GM12878 (cell line): ENCODE results near the gene RPL22L1. TPM values are rescaled to one million over a fixed set of nuclear protein-coding genes. Genes with fewer than 3 reads are reported as not detected.

Source experiments
- ATAC-seq: fragments of 200-7000 bp; cut with Tn5 transposase; 3 replicates; pipeline ENCODE4 v1.9.1; 2020; ENCODE audit warnings: mild to moderate bottlenecking, moderate library complexity
- BruUV-seq: library from RNA; stranded (reverse); fragments of 400-500 nt; replicated peaks from 2 replicates; lab custom pipeline; 2021; lab: Mats Ljungman, UMichigan
- CTCF ChIA-PET: fragments of 300-600 bp; sonication (Branson Sonifier 250); formaldehyde crosslinking; extraction: SDS; loops from one replicate; lab custom pipeline; 2021; ENCODE audit warnings: inconsistent platforms; lab: Yijun Ruan, JAX
- POLR2A ChIA-PET: fragments of 350-600 bp; formaldehyde crosslinking; extraction: SDS; loops from one replicate; lab custom pipeline; 2021; ENCODE audit warnings: inconsistent platforms; lab: Charles Lee
- RAD21 ChIA-PET: fragments of 300-600 bp; sonication (Branson Sonifier 250); formaldehyde crosslinking; loops from one replicate; lab custom pipeline; 2023; ENCODE audit warnings: antibody characterized with exemption; ENCODE audit not compliant: unreplicated experiment; lab: Charles Lee
- SMC1A ChIA-PET: fragments of 300-600 bp; sonication (Branson Sonifier 250); formaldehyde crosslinking; loops from one replicate; lab custom pipeline; 2023; ENCODE audit not compliant: unreplicated experiment, uncharacterized antibody; lab: Charles Lee
- DNase-seq: peaks from one replicate; pipeline ENCODE4 v3.0.0-alpha.2; 2011; ENCODE audit warnings: low read depth, low spot score
- FAIRE-seq: peaks from 3 replicates; lab custom pipeline; 2011; peaks lifted over from hg19 to GRCh38; lab: Jason Lieb, UNC
- H2AFZ ChIP-seq: 2 replicates; pipeline ENCODE4 v1.6.0; 2011; ENCODE audit warnings: low read depth, low read length, control low read depth; ENCODE audit not compliant: control insufficient read depth
- H3K27ac ChIP-seq: 2 replicates; pipeline ENCODE4 v1.5.1; 2011; ENCODE audit warnings: control low read depth; ENCODE audit not compliant: control insufficient read depth, insufficient read depth
- H3K27me3 ChIP-seq, 2 experiments: replicated peaks in 1 of 2; 2 replicates each; pipeline versions ENCODE4 v1.6.0 to v1.6.1; 2011; ENCODE audit warnings: low read length in 1 of 2; ENCODE audit not compliant: control insufficient read depth in 2 of 2, insufficient read depth in 2 of 2
- H3K36me3 ChIP-seq, 2 experiments: 2 replicates each; pipeline ENCODE4 v1.5.1; 2011; ENCODE audit warnings: low read length in 1 of 2; ENCODE audit not compliant: control insufficient read depth in 2 of 2, insufficient read depth in 2 of 2
- H3K4me1 ChIP-seq: 2 replicates; pipeline ENCODE4 v1.6.1; 2011; ENCODE audit warnings: mild to moderate bottlenecking, low read length, moderate library complexity, mixed read lengths; ENCODE audit not compliant: control insufficient read depth, insufficient read depth
- H3K4me2 ChIP-seq: 2 replicates; pipeline ENCODE4 v1.6.0; 2011; ENCODE audit warnings: control low read depth; ENCODE audit not compliant: control insufficient read depth, insufficient read depth
- H3K4me3 ChIP-seq: fragments of 200-600 bp; sonication (generic); 2 replicates; pipeline ENCODE4 v1.5.1; 2016
- H3K79me2 ChIP-seq: 2 replicates; pipeline ENCODE4 v1.6.0; 2011; ENCODE audit warnings: low read length; ENCODE audit not compliant: control insufficient read depth, insufficient read depth
- H3K9ac ChIP-seq: 2 replicates; pipeline ENCODE4 v1.8.0; 2011; ENCODE audit warnings: low read length, control low read depth, mixed read lengths; ENCODE audit not compliant: control insufficient read depth, insufficient read depth
- H3K9me3 ChIP-seq: replicated peaks from 3 replicates; pipeline ENCODE4 v1.5.1; 2011; ENCODE audit warnings: mild to moderate bottlenecking, low read length; ENCODE audit not compliant: control insufficient read depth, insufficient read depth
- H4K20me1 ChIP-seq: 2 replicates; pipeline ENCODE4 v1.6.0; 2011; ENCODE audit not compliant: control insufficient read depth, insufficient read depth
- ASH2L ChIP-seq: fragments of 300-600, 200-600 bp; sonication (generic); IDR thresholded peaks from 2 replicates; pipeline ENCODE4 v1.6.1; 2017; ENCODE audit warnings: low read depth, mild to moderate bottlenecking, borderline replicate concordance
- CEBPB ChIP-seq, 2 experiments: fragments of 150-350 bp in 1 of 2; IDR thresholded peaks; 2 replicates each; pipeline ENCODE4 v1.6.1; 2012 to 2014; ENCODE audit warnings: low read depth in 2 of 2, low read length in 2 of 2, borderline replicate concordance in 1 of 2, inconsistent platforms in 1 of 2
- EP300 ChIP-seq, 2 experiments: fragments of 150-350 bp in 1 of 2; IDR thresholded peaks; 2 replicates each; pipeline ENCODE4 v1.6.1; 2011 to 2012; ENCODE audit warnings: low read depth in 2 of 2, low read length in 2 of 2, borderline replicate concordance in 1 of 2, improper control_type of control experiment in 1 of 2, inconsistent platforms in 1 of 2; ENCODE audit not compliant: control insufficient read depth in 1 of 2
- FOS ChIP-seq: IDR thresholded peaks from 3 replicates; pipeline ENCODE4 v1.6.1; 2011; ENCODE audit warnings: borderline replicate concordance; ENCODE audit not compliant: insufficient read length; ENCODE audit errors: extremely low read depth
- GABPA ChIP-seq: IDR thresholded peaks from 2 replicates; pipeline ENCODE4 v1.6.1; 2014; ENCODE audit warnings: antibody characterized with exemption, low read depth, mild to moderate bottlenecking, inconsistent platforms
- HCFC1 ChIP-seq: fragments of 150-350 bp; IDR thresholded peaks from 2 replicates; pipeline ENCODE4 v1.6.1; 2014; ENCODE audit warnings: low read length
- IKZF1 ChIP-seq: fragments of 450-650 bp; conservative IDR thresholded peaks from 2 replicates; pipeline ENCODE4 v1.6.1; 2017; ENCODE audit warnings: antibody characterized with exemption, mild to moderate bottlenecking
- MXI1 ChIP-seq: fragments of 150-350 bp; IDR thresholded peaks from 2 replicates; pipeline ENCODE4 v1.6.1; 2011; ENCODE audit warnings: low read depth, mild to moderate bottlenecking, inconsistent platforms, low read length, improper control_type of control experiment
- PAX8 ChIP-seq: fragments of 450-650 bp; IDR thresholded peaks from 2 replicates; pipeline ENCODE4 v1.6.1; 2017; ENCODE audit warnings: mild to moderate bottlenecking, moderate library complexity
- RELA ChIP-seq: fragments of 450-650 bp; IDR thresholded peaks from 2 replicates; pipeline ENCODE4 v1.8.0; 2014; ENCODE audit warnings: borderline replicate concordance; ENCODE audit not compliant: partially characterized antibody
- SREBF2 ChIP-seq: IDR thresholded peaks from 2 replicates; pipeline ENCODE4 v1.6.1; 2012; ENCODE audit warnings: mild to moderate bottlenecking, low read length
- TAF1 ChIP-seq: IDR thresholded peaks from 2 replicates; pipeline ENCODE4 v1.6.1; 2011; ENCODE audit warnings: mild to moderate bottlenecking, low read depth, low read length, borderline replicate concordance
- TCF3 ChIP-seq: IDR thresholded peaks from 2 replicates; pipeline ENCODE4 v1.6.1; 2012; ENCODE audit warnings: low read depth, mild to moderate bottlenecking, low read length, borderline replicate concordance; ENCODE audit not compliant: insufficient read depth
- WRNIP1 ChIP-seq: IDR thresholded peaks from 2 replicates; pipeline ENCODE4 v1.6.1; 2011; ENCODE audit warnings: low read depth, low read length, improper control_type of control experiment, borderline replicate concordance
- ZBED1 ChIP-seq: IDR thresholded peaks from 2 replicates; pipeline ENCODE4 v1.6.1; 2016; ENCODE audit warnings: borderline replicate concordance
- ZNF217 ChIP-seq: fragments of 450-650 bp; IDR thresholded peaks from 2 replicates; pipeline ENCODE4 v1.6.1; 2017; ENCODE audit warnings: antibody characterized with exemption, mild to moderate bottlenecking
- WGBS: methylation state at CpG from one replicate; pipeline ENCODE4 v1.1.6; 2016; ENCODE audit warnings: low lambda C conversion rate; ENCODE audit not compliant: insufficient replicate concordance, insufficient coverage; ENCODE audit errors: missing lambda C conversion rate; 5-methylcytosine and 5-hydroxymethylcytosine counted together
- in situ Hi-C: fragments of 300-500 bp; cut with MboI; formaldehyde crosslinking; loops from 9 replicates; pipeline ENCODE4 v1.14.3; 2018; ENCODE audit warnings: mixed read lengths
- intact Hi-C: fragments of 100-400 bp; cut with micrococcal nuclease; formaldehyde crosslinking; loops from one replicate; pipeline ENCODE4 v1.14.2; 2022; ENCODE audit not compliant: unreplicated experiment
- polyA plus RNA-seq, 11 experiments: library from polyadenylated mRNA; depleted of rRNA in 4 of 11; unstranded in 6 of 11; stranded (reverse) in 5 of 11; fragments of >200 nt; fragmentation: Nextera tagmentation in 4 of 11; fragmentation: Illumina TruSeq in 1 of 11; extraction: Ambion mirVana in 4 of 11; extraction: Trizol in 1 of 11; gene quantifications; 1 replicate in 1 of 11; 2 replicates in 10 of 11; pipeline versions ENCODE4 v1.2.1 to v1.2.3, GENCODE V29; 2011 to 2016; ENCODE audit warnings: inconsistent platforms in 2 of 11, missing spikeins in 2 of 11, low read depth in 1 of 11
- total RNA-seq, 4 experiments: library from RNA; depleted of rRNA in 3 of 4; stranded (reverse); fragments of >200 nt in 3 of 4; fragmentation: Illumina TruSeq in 1 of 4; extraction: Trizol in 1 of 4; gene quantifications; 2 replicates each; pipeline versions ENCODE4 v1.2.1 to v1.2.3, GENCODE V29; 2013 to 2021
- TF ChIP-seq, protein P1 (sequence below): IDR thresholded peaks from 2 replicates; pipeline ENCODE4 v1.6.1; 2012; ENCODE audit warnings: low read depth, low read length, improper control_type of control experiment
- TF ChIP-seq, protein P2 (sequence below): IDR thresholded peaks from 2 replicates; pipeline ENCODE4 v1.6.1; 2011; ENCODE audit warnings: low read depth, low read length, improper control_type of control experiment, borderline replicate concordance

Gene RPL22L1
- total and polyA plus RNA-seq, 10 of the 15 experiments (the other 5 are each of a cell fraction or from before 2014, with no cell fraction given), result 203 to 803 (median 422) TPM

DNA sequence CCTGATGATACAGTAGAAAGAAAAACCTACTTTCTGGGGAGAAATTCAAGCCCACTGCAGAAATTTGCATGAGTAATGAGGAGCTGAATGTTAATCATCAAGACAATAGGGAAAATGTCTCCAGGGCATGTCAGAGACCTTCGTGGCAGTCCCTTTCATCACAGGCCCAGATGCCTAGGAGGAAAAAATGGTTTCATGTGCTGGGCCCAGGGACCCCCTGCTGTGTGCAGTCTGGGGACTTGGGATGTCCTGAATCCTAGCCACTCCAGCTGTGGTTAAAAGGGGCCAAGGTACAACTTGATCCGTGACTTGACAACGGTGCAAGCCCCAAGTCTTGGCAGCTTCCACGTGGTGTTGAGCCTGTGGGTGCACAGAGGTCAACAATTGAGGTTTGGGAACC lies 48.7 kb upstream of the RPL22L1 start:
- ChIA-PET SMC1A (no interaction called here), POLR2A (no interaction called here), RAD21 (no interaction called here), CTCF (no interaction called here)
- Histone ChIP-seq H3K27me3 (no peaks in the 10 kb centered on the region), H3K4me3 (no peak overlapping the region), H3K36me3 (no peaks in the 10 kb centered on the region), H3K79me2 (no peaks in the 10 kb centered on the region), H3K27ac (no peak overlapping the region), H3K9ac (no peak overlapping the region), H2AFZ (no peak overlapping the region), H3K4me2 (no peak overlapping the region), H3K9me3 (no peaks in the 10 kb centered on the region; the same call in 2 of the 3 replicates), H4K20me1 (no peaks in the 10 kb centered on the region), H3K4me1 (no peaks in the 10 kb centered on the region)
- TF ChIP-seq ZBED1, result no peak
- TF ChIP-seq, protein P1, sequence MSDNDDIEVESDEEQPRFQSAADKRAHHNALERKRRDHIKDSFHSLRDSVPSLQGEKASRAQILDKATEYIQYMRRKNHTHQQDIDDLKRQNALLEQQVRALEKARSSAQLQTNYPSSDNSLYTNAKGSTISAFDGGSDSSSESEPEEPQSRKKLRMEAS, result no peak
- no peak for TF ChIP-seq PAX8
- TF ChIP-seq ASH2L, result no peak
- TF ChIP-seq ZNF217, result no peak
- TF ChIP-seq, protein P2, sequence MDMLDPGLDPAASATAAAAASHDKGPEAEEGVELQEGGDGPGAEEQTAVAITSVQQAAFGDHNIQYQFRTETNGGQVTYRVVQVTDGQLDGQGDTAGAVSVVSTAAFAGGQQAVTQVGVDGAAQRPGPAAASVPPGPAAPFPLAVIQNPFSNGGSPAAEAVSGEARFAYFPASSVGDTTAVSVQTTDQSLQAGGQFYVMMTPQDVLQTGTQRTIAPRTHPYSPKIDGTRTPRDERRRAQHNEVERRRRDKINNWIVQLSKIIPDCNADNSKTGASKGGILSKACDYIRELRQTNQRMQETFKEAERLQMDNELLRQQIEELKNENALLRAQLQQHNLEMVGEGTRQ, result no peak
- no peak for TF ChIP-seq TCF3
- no peak for TF ChIP-seq HCFC1
- no peak for TF ChIP-seq FOS
- no peak for TF ChIP-seq GABPA
- TF ChIP-seq WRNIP1, result no peak
- no peak for TF ChIP-seq IKZF1
- TF ChIP-seq CEBPB (IDR thresholded peaks at IDR 0.05; ENCODE audit: borderline replicate concordance in 1 of 2, low read depth in 2 of 2, low read length in 2 of 2), result no peak
- no peak for TF ChIP-seq MXI1
- no peak for TF ChIP-seq TAF1
- no peak for TF ChIP-seq RELA
- TF ChIP-seq EP300 (IDR thresholded peaks at IDR 0.05; ENCODE audit: borderline replicate concordance in 1 of 2, control insufficient read depth in 1 of 2, low read depth in 2 of 2, low read length in 2 of 2), result no peak
- no peak for TF ChIP-seq SREBF2
- ATAC-seq, result no peak
- intact Hi-C loops (no loop called here), in situ Hi-C loops (no loop called here)
- DNase-seq, result no peak
- BruUV-seq, result no TSS peak
- 19% methylated on average over 4 of the region's 4 CpGs for WGBS
- no peak for FAIRE-seq
